NT2/D1 (cell line): ENCODE results near the gene AXIN1.
A peak's percentile ranks its signal among the peaks of the same experiment; 100 is the strongest.

ENCODE experiments used
- DNase-seq: peaks from one replicate; pipeline ENCODE4 v3.0.0-alpha.2; 2011; ENCODE audit warnings: low read depth, low spot score
- H3K27me3 ChIP-seq: 2 replicates; pipeline ENCODE4 v1.6.0; 2011; ENCODE audit warnings: mild to moderate bottlenecking; ENCODE audit not compliant: insufficient read length, insufficient read depth
- H3K36me3 ChIP-seq: 2 replicates; pipeline ENCODE4 v1.6.1; 2011; ENCODE audit warnings: mild to moderate bottlenecking, low read length, mixed read lengths; ENCODE audit not compliant: insufficient read depth, insufficient read length
- H3K4me1 ChIP-seq: 2 replicates; pipeline ENCODE4 v1.5.1; 2011; ENCODE audit not compliant: insufficient read depth, insufficient read length
- H3K4me3 ChIP-seq: 2 replicates; pipeline ENCODE4 v1.5.1; 2011; ENCODE audit warnings: low read depth; ENCODE audit not compliant: insufficient read length
- H3K9ac ChIP-seq: 2 replicates; pipeline ENCODE4 v1.6.0; 2011; ENCODE audit warnings: low read depth; ENCODE audit not compliant: insufficient read length
- H3K9me3 ChIP-seq: 2 replicates; pipeline ENCODE4 v1.5.1; 2011; ENCODE audit warnings: mild to moderate bottlenecking, low read length; ENCODE audit not compliant: insufficient read depth
- SUZ12 ChIP-seq: IDR thresholded peaks from 2 replicates; pipeline ENCODE4 v1.6.1; 2011; ENCODE audit not compliant: insufficient read length, insufficient read depth; ENCODE audit errors: extremely low read depth
- YY1 ChIP-seq: IDR thresholded peaks from 2 replicates; pipeline ENCODE4 v1.6.1; 2011; ENCODE audit not compliant: insufficient read length, insufficient read depth
- ZNF274 ChIP-seq: IDR thresholded peaks from 2 replicates; pipeline ENCODE4 v1.6.1; 2011; ENCODE audit warnings: mild to moderate bottlenecking, low read depth, low read length

The AXIN1 gene

GRCh38 chr16:359871-360697 is 7.6 kb upstream of the AXIN1 start:
- no peak for DNase-seq

GRCh38 chr16:359067-359763 is 6.7 kb upstream of the AXIN1 start:
- H3K4me3 ChIP-seq = no peak overlapping the region
- H3K27me3 ChIP-seq = peaks cover 3% of the 10 kb centered on the region
- peaks cover 21% of the 10 kb centered on the region for H3K4me1 ChIP-seq
- peak overlapping the region; percentile 0 for H3K9ac ChIP-seq
- no peaks in the 10 kb centered on the region for H3K36me3 ChIP-seq
- TF ChIP-seq YY1 = no peak
- no peak for TF ChIP-seq ZNF274
- no peak for TF ChIP-seq SUZ12
- DNase-seq = no peak
- no peaks in the 10 kb centered on the region for H3K9me3 ChIP-seq

More at GRCh38 chr16:359871-360697, 7.6 kb upstream of the AXIN1 start:
- Histone ChIP-seq H3K9me3 (no peaks in the 10 kb centered on the region), H3K27me3 (no peaks in the 10 kb centered on the region), H3K36me3 (no peaks in the 10 kb centered on the region), H3K9ac (peak overlapping the region; percentile 0), H3K4me3 (no peak overlapping the region), H3K4me1 (peaks cover 20% of the 10 kb centered on the region)
- no peak for TF ChIP-seq ZNF274
- no peak for TF ChIP-seq YY1
- no peak for TF ChIP-seq SUZ12

DNA sequence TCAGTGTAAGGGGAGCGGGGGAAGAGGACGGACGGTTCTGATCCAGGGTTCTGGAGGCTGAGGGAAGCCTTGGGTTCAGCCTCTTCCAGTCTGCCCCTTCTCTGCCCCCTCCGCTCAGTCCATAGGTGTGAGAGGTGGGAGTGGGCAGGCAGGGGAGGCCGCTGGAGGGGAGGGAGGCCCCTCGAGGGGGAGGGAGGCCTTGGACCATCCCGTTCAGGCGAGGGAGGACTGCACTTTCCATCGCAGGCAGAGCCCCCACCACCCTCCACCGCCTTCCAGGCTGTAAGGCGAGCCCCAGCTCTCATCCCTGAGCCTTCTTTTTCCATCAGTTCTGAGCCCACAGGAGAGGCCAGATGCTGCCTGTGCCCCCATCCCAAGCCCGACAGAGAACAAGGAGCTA is 4.2 kb upstream of the AXIN1 start:
- H3K36me3 ChIP-seq = no peaks in the 10 kb centered on the region
- H3K9ac ChIP-seq = no peak overlapping the region
- no peak for DNase-seq
- H3K4me3 ChIP-seq = no peak overlapping the region
- no peaks in the 10 kb centered on the region for H3K9me3 ChIP-seq
- H3K4me1 ChIP-seq = peaks cover 17% of the 10 kb centered on the region
- H3K27me3 ChIP-seq = peaks cover 7% of the 10 kb centered on the region
- no peak for TF ChIP-seq YY1
- no peak for TF ChIP-seq ZNF274
- no peak for TF ChIP-seq SUZ12

DNA sequence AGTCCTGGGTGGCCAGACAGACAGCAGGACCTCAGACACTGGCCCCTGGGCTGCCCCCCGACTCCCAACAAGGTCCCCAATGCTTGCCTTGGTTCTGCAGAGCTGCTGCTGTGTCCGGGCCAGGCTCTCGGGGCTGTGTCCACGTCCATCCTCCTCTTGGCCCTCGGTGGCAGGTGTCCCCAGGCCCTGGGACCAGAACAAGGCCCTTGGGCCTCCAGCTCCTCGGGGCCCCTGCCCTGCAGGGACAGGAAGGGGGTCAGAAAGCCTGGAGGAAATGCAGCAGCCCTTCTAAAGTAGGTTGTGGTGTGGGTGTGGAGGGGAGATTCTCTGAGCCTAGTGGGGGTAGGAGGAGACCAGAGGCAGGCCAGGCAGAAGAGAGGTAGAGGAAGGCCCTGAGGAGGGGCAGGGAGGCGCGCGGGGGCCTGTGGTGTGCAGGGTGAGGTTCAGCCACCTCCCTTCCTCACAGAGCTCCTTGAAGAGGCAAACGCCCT is 2.5 kb upstream of the AXIN1 start:
- H3K4me1 ChIP-seq = peaks cover 11% of the 10 kb centered on the region
- no peak overlapping the region for H3K4me3 ChIP-seq
- H3K36me3 ChIP-seq = peaks cover 10% of the 10 kb centered on the region
- no peaks in the 10 kb centered on the region for H3K9me3 ChIP-seq
- peaks cover 7% of the 10 kb centered on the region for H3K27me3 ChIP-seq
- no peak overlapping the region for H3K9ac ChIP-seq
- no peak for TF ChIP-seq SUZ12
- TF ChIP-seq YY1 = no peak
- TF ChIP-seq ZNF274 = no peak
- DNase-seq = no peak

GRCh38 chr16:354291-354881 is 1.9 kb upstream of the AXIN1 start:
- H3K4me3 ChIP-seq = no peak overlapping the region
- peak overlapping the region; percentile 36 for H3K9ac ChIP-seq
- no peak for TF ChIP-seq SUZ12
- peaks cover 7% of the 10 kb centered on the region for H3K27me3 ChIP-seq
- peaks cover 11% of the 10 kb centered on the region for H3K4me1 ChIP-seq
- H3K36me3 ChIP-seq = peaks cover 14% of the 10 kb centered on the region
- no peaks in the 10 kb centered on the region for H3K9me3 ChIP-seq
- DNase-seq = no peak

- no peak for DNase-seq
- H3K9ac ChIP-seq = peak overlapping the region; percentile 83
- H3K9me3 ChIP-seq = no peaks in the 10 kb centered on the region
- peaks cover 18% of the 10 kb centered on the region for H3K36me3 ChIP-seq
- H3K4me1 ChIP-seq = peaks cover 11% of the 10 kb centered on the region
- peaks cover 7% of the 10 kb centered on the region for H3K27me3 ChIP-seq
- H3K4me3 ChIP-seq = peak overlapping the region; percentile 38
- TF ChIP-seq ZNF274 (no peak), SUZ12 (no peak), YY1 (no peak)
Observed at GRCh38 chr16:353404-354290, 1.1 kb upstream of the AXIN1 start.
